AG10803 (cell line): ENCODE data around the gene SLC38A6.
A peak's percentile ranks its signal among the peaks of the same experiment; 100 is the strongest.

ENCODE experiments used
- DNase-seq: peaks from one replicate; pipeline ENCODE4 v3.0.0; 2010; ENCODE audit warnings: low read depth
- H3K4me3 ChIP-seq: 2 replicates; pipeline ENCODE4 v1.5.1; 2011; ENCODE audit warnings: mild to moderate bottlenecking, low read length, control low read depth
- TF ChIP-seq, protein P1 (sequence below): conservative IDR thresholded peaks from 2 replicates; pipeline ENCODE4 v1.5.1; 2011; ENCODE audit warnings: mild to moderate bottlenecking, low read length, control low read depth, inconsistent platforms

SLC38A6 gene

DNA sequence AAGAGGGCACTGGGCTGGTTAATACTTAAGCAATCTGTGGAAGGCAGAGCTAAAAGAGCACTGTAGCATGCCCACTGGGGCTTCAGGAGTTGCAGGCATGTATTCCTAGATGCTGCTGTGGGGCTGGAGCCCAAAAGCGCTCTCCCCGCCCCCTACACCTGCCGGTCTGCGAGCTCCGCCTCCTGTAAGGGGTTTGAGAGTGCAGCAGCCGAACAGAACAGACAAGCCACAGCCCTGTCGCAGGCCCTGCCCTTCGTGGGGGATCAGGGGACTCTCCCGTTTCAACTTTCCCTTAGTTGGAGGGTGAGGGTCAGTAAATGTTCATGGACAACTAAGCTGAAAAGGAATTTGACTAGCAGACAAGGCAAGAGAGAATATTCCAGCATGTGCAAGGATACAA is 17.6 kb downstream of the SLC38A6 start:
- TF ChIP-seq, protein P1, sequence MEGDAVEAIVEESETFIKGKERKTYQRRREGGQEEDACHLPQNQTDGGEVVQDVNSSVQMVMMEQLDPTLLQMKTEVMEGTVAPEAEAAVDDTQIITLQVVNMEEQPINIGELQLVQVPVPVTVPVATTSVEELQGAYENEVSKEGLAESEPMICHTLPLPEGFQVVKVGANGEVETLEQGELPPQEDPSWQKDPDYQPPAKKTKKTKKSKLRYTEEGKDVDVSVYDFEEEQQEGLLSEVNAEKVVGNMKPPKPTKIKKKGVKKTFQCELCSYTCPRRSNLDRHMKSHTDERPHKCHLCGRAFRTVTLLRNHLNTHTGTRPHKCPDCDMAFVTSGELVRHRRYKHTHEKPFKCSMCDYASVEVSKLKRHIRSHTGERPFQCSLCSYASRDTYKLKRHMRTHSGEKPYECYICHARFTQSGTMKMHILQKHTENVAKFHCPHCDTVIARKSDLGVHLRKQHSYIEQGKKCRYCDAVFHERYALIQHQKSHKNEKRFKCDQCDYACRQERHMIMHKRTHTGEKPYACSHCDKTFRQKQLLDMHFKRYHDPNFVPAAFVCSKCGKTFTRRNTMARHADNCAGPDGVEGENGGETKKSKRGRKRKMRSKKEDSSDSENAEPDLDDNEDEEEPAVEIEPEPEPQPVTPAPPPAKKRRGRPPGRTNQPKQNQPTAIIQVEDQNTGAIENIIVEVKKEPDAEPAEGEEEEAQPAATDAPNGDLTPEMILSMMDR, result no peak
- no peak overlapping the region for H3K4me3 ChIP-seq
- no peak for DNase-seq

DNA sequence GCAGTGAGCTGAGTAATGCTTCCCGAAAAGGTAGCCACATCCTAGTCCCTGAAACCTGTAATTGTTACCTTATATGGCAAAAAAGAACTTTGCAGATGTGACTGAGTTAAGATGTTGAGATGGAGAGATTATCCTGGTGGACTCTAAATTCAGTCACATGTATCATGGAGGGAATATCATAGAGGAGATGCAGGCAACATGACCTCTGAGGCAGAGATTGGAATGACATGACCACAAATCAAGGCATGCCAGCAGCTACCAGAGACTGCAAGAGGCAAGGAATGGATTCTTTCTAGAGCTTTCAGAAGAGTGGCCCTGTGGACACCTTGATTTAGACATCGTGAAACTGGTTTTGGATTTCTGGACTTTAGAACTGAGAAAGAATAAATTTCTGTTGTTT is 18.5 kb downstream of the SLC38A6 start:
- H3K4me3 ChIP-seq, result no peak overlapping the region
- no peak for DNase-seq
- TF ChIP-seq, protein P1, result no peak

DNA sequence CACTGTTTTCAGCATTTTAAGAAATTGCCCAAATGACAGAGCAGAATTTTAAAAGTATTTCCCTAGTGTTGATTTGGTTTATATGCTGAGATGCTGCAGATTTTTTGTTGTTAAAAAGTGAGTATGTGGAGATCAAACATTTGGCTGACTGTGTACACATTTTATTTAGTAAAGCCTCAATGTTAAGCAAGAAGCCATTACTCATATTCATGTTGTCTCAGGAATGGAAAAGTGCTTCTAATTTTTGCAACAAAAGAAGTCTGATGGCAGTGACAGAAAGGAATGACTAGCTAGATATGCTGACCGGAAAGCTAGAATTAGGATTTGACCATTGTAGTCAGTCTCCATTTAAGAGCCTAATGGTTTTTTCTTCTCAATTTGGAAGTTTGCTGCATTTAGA is 22.5 kb downstream of the SLC38A6 start:
- peak; percentile 69 for DNase-seq
- TF ChIP-seq, protein P1, result no peak
- H3K4me3 ChIP-seq, result no peak overlapping the region

DNA sequence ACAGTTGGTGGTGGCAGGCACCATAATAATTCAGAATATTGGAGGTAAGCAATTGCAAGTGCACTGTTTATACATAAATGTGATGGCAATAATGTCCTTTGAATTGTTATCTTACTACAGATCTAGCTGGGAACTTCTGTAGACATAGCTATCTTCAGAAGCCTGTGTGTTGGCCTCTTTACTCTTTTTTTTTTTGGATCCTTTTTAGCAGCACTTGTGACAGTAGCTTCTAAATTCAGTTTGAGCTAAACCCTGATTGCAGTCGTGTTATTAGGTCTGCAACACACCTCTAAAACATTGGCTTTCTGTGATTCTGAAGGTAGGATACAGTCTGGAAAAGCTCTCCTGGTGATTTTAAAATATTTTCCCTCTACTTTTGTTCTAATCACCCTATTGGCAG is 38.5 kb downstream of the SLC38A6 start:
- DNase-seq, result no peak
- TF ChIP-seq, protein P1, result no peak
- H3K4me3 ChIP-seq, result no peak overlapping the region

DNA sequence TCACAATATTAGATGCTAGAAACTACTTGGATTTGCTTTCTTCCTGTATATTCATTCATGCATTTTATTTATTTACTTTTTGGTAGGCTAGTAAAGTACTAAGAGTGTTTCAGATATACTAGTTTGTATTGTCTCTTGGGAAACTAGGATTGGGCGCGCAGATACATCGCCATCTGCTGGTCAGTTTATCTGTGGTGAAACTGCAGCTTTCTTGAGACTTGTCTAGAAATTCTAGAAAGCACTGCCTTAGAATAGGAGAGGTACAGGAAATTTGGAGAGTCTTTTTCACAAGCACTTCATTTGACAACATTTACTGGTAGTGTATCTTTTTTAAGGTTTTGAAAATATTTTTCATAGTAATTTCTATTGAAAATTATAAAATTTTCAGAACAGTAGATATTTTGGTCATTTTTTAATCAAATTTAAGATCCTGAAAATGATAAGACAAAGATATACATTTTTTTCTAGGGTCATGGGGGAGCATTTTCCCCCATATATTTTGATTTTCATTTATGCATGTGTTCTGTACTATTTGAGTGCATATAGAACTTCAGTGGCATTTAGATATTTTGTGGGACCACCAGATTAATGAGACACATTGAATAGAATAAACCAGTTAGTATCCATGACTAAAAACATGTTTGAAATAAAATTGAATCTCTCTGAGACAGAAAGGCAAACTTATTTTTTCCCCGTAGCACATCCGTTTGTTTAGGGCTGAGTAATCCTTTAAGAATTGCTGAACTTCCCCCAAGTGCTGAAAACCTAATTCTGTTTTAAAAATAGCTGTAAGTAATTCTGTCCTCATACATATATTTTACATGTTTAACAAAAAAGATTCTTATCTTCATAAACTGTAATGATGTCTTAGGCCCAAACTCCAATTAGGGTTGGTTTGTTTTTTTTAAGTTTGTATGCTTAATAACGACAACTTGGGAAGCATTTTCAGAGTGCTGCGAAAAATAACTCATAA is 44.5 kb downstream of the SLC38A6 start:
- no peak overlapping the region for H3K4me3 ChIP-seq
- peak; percentile 80 for DNase-seq
- TF ChIP-seq, protein P1, result peak; percentile 97

DNA sequence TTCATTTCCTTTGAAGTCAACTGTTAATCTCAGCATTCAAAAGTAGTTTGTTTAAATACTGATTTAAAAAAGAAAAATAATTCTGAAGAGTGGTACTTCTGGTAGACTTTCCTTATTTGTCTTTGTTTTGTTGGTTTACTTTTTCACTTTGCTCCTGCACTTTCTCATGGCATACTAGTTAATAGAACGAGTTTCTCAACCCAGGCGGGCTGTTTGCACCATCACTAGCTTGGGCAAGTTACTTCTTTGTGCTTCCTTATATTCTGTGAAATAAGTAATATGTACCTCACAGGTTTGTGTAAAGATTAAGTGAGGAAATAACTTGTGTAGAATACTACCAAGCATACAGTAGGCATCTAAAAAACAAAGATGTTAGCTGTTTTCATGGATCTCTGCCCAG is 45.5 kb downstream of the SLC38A6 start:
- no peak for DNase-seq
- no peak overlapping the region for H3K4me3 ChIP-seq
- TF ChIP-seq, protein P1, result no peak

DNA sequence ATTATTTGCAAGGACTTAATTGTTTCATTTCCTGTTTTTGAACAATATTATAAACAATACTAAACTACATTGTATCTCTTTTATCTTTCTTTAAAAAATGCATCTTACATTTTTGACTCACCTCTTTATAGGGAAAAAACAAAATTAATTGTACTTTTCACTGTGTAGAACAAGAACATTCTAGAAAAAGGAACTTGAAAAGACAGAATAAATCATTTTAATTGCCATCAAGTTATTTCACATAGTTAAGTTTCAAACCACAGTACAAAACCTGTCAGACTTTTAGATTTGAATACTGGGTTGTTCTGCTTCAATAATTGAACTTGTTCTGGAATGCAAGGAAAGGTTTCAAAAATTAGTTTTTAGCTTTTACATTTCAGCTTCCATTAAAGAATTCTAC is 50.0 kb downstream of the SLC38A6 start:
- TF ChIP-seq, protein P1, result no peak
- no peak for DNase-seq
- H3K4me3 ChIP-seq, result no peak overlapping the region
